ENCODE results near the gene MXRA7. TPM values are rescaled to one million over a fixed set of nuclear protein-coding genes. Genes with fewer than 3 reads are reported as not detected.

Gene MXRA7
- total RNA-seq, 2 experiments from 2014 or later: 8.4 to 8.6 TPM

- TF ChIP-seq, protein P1, sequence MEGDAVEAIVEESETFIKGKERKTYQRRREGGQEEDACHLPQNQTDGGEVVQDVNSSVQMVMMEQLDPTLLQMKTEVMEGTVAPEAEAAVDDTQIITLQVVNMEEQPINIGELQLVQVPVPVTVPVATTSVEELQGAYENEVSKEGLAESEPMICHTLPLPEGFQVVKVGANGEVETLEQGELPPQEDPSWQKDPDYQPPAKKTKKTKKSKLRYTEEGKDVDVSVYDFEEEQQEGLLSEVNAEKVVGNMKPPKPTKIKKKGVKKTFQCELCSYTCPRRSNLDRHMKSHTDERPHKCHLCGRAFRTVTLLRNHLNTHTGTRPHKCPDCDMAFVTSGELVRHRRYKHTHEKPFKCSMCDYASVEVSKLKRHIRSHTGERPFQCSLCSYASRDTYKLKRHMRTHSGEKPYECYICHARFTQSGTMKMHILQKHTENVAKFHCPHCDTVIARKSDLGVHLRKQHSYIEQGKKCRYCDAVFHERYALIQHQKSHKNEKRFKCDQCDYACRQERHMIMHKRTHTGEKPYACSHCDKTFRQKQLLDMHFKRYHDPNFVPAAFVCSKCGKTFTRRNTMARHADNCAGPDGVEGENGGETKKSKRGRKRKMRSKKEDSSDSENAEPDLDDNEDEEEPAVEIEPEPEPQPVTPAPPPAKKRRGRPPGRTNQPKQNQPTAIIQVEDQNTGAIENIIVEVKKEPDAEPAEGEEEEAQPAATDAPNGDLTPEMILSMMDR (IDR thresholded peaks at IDR 0.05): no peak
- DNase-seq: no peak
- intact Hi-C loops (cut with micrococcal nuclease): no loop called here
- H3K4me1 Mint-ChIP-seq (ENCODE audit: low read depth): no peaks in the 10 kb centered on the region
- POLR2A ChIA-PET: no interaction called here
- H3K27me3 Mint-ChIP-seq: no peaks in the 10 kb centered on the region
- CTCF ChIA-PET: interaction anchor here (1.6 to 2.7 kb wide), 2 partner anchors 9 to 66 kb away, joined by 7 to 11 read pairs; no protein-coding TSS in a partner anchor
- H3K36me3 Mint-ChIP-seq (ENCODE audit: low read depth): no peaks in the 10 kb centered on the region
- no peaks in the 10 kb centered on the region for H3K9me3 Mint-ChIP-seq
- no peak overlapping the region for H3K4me3 Mint-ChIP-seq
- ATAC-seq: no peak
- H3K27ac Mint-ChIP-seq: no peak overlapping the region
Observed at GRCh38 chr17:76689859-76690258, 20.9 kb downstream of the MXRA7 start.

GRCh38 chr17:76688165-76688622 is 22.6 kb downstream of the MXRA7 start:
- Mint-ChIP-seq H3K4me1 (ENCODE audit: low read depth) (no peaks in the 10 kb centered on the region), H3K27ac (no peak overlapping the region), H3K36me3 (ENCODE audit: low read depth) (no peaks in the 10 kb centered on the region), H3K9me3 (no peaks in the 10 kb centered on the region), H3K27me3 (no peaks in the 10 kb centered on the region), H3K4me3 (no peak overlapping the region)
- TF ChIP-seq, protein P1 (IDR thresholded peaks at IDR 0.05): no peak
- POLR2A ChIA-PET: no interaction called here
- intact Hi-C loops (cut with micrococcal nuclease): no loop called here
- ATAC-seq (no peak), DNase-seq (no peak)
- CTCF ChIA-PET: interaction anchor here (1.6 kb wide), 1 partner anchor 165 kb away, joined by 5 read pairs; no protein-coding TSS in a partner anchor

DNA sequence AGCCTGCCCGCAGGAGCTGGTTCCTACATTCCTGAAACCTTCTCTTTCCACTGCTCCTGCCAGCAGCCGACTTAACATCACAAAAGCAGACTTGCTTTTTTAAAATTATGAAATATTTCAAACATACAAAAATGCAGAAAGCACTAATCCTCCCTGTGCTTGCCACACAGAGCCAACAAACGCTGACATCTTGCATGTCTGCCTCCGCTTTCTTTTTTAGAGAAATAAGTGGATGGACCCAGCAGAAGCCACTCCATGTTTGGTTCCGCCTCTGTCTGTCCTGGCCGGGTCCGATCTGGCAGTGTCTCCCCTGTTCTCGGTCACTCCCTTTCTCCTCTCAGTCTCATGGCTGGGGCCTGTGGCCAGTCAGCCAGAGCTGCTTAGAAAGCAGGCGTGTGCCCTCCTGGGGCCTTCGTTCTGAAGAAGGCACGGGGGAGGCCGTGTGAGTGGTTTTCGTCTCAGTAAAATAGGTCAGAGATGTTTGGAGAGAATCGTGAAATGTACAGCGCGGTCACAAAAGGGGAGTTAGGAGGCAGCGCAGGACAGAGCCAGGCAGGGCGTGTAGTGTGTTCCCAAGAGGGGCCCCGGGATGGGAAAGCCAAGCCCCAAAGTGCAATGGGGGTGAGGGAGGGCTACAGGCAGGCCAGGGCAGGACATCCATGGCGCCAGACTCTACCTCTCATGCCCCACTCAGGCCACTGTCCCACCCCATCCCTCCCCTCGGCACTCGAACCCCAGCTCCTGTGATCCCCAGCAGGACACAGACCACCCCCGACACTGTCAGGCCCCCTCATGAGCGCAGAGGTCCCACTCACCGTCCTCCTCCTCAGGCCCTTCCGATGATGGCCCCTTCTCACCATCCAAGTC is 23.2 kb downstream of the MXRA7 start:
- POLR2A ChIA-PET: no interaction called here
- no peaks in the 10 kb centered on the region for H3K27me3 Mint-ChIP-seq
- ATAC-seq (no peak), DNase-seq (no peak)
- H3K36me3 Mint-ChIP-seq (ENCODE audit: low read depth): no peaks in the 10 kb centered on the region
- no peak overlapping the region for H3K4me3 Mint-ChIP-seq
- intact Hi-C loops (cut with micrococcal nuclease): no loop called here
- TF ChIP-seq, protein P1 (IDR thresholded peaks at IDR 0.05): no peak
- H3K27ac Mint-ChIP-seq: no peak overlapping the region
- no peaks in the 10 kb centered on the region for H3K4me1 Mint-ChIP-seq (ENCODE audit: low read depth)
- H3K9me3 Mint-ChIP-seq: no peaks in the 10 kb centered on the region
- CTCF ChIA-PET: interaction anchor here (1.6 kb wide), 1 partner anchor 165 kb away, joined by 5 read pairs; no protein-coding TSS in a partner anchor

- Mint-ChIP-seq H3K27me3 (no peaks in the 10 kb centered on the region), H3K36me3 (ENCODE audit: low read depth) (no peaks in the 10 kb centered on the region), H3K27ac (no peak overlapping the region), H3K9me3 (no peaks in the 10 kb centered on the region), H3K4me3 (no peak overlapping the region), H3K4me1 (ENCODE audit: low read depth) (no peaks in the 10 kb centered on the region)
- TF ChIP-seq, protein P1 (IDR thresholded peaks at IDR 0.05): no peak
- ATAC-seq (no peak), DNase-seq (no peak)
- ChIA-PET CTCF (interaction anchor here (1.6 kb wide), 1 partner anchor 164 kb away, joined by 5 read pairs; no protein-coding TSS in a partner anchor), POLR2A (no interaction called here)
- intact Hi-C loops (cut with micrococcal nuclease): no loop called here
Observed at GRCh38 chr17:76686538-76687297, 24.0 kb downstream of the MXRA7 start.

All from activated CD8-positive, alpha-beta T cell treated with anti-CD3 and anti-CD28 coated beads for 36 hours (primary cell).